ENCODE measurements around the gene STPG4.
"Not testable (repeated sequence)": the region's sequence is repeated elsewhere in the genome, so short reads cannot be mapped to it uniquely, and the experiment has no call there.

The STPG4 gene

GRCh38 chr2:47155091-47155876, at the start of gene STPG4:
STPG4 (minus strand) TSS chr2:47155308; CDS start chr2:47155251, 57 bp downstream.
- no peak for DNase-seq

GRCh38 chr2:47204691-47205090, 49.6 kb upstream of the STPG4 start:
- DNase-seq: no peak

- DNase-seq: no peak
Observed at GRCh38 chr2:47203995-47204394, 48.9 kb upstream of the STPG4 start.

GRCh38 chr2:47201224-47201623, 46.1 kb upstream of the STPG4 start:
- DNase-seq: no peak

DNA sequence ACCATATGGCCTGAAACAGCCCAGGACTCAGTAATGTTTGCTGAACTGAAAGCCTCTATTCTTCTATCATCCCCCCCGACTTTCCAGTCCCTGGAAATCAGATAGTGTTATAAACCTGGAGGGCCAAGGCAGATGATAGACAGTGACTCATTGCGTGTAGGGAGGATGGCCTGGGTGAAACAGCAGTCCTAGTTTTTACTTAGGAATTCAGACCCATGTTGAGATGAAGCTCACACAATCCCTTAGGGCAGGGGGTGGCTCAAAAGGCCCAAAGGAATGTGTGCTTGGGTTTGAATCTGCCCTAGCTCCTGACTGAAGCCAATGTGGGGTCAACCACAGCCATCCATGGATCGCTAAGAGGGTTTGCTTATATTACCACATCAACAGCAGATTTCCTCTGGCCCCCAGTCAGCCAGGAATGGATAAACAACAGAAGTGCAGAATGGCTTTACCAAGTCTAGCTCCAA, 43.9 kb upstream of the STPG4 start:
- DNase-seq: peak; percentile 99

GRCh38 chr2:47196499-47196898, 41.4 kb upstream of the STPG4 start:
- no peak for DNase-seq

GRCh38 chr2:47196046-47196445, 40.9 kb upstream of the STPG4 start:
- no peak for DNase-seq

- DNase-seq: peak; percentile 83
Observed at GRCh38 chr2:47195148-47195547, 40.0 kb upstream of the STPG4 start.

DNA sequence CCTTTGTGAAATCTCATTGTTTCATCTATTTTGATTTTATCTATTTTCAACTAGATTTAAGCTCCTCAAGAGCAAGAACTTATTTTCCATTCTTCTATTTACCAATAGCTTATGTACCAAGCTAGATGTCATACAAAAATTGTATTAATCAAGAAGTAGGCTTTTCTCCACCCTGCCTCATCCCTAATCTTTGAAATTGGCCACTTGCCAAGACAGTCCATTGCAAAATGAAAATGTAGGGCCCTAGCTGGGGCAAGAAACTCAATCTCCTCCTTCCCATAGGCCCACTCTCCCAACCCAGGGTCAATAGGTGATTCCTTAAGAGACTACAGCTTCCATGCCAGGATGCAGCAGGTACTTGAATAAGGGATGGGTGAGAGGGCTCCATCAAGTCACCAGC, 39.3 kb upstream of the STPG4 start:
- no peak for DNase-seq

DNA sequence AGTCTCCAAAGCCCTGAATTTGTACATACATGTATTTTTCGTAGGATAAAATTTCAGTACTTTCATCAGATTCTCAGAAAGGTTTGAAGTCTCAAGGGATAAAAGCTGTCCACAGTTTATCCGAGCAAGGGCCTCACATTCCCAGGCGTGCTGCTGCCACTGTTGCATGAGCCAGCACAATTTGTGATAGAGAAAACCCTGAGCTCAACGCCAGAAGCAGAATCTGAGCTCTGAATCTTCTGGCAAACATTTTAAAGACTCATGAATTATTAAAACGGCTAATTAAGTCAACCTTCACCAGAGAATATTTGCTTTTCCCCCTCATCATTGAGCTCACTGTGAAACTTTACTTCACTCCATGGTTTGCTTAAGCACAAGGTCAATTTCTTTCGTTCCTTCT, 38.5 kb upstream of the STPG4 start:
- no peak for DNase-seq

DNA sequence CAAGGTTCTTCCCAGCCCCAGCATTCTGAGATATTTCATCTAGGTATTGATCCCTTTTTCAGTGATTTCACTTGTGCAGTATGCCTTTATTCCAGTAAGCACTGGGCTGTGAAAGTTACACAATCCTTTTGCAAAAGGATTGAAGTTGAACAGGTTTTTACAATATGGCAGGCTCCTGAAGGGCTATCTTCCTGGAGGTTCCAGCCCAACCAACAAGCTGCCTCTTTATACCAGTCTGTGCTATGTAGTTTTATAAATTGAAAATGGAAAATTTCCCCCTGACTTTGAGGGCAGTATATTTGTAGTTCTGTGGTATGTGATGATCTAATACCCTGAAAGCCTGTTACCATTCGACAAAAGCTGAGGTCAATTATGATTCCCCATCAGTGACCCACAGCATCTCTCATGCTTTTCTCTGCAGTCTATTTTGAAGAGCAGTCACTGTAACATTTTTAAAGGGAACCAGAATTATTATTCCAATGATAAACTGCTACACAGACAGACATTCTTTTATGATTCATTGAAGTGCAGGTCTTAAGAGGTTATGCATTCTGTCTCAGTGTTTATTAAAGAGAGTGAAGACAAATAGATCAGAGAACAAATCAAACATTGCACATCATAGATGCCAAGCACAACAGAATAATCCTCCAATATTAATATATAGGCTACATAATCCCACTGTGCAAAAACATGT, 35.2 kb upstream of the STPG4 start:
- DNase-seq: no peak

- no peak for DNase-seq
Observed at GRCh38 chr2:47189635-47190034, 34.5 kb upstream of the STPG4 start.

- peak; percentile 42 for DNase-seq
Observed at GRCh38 chr2:47187069-47187468, 32.0 kb upstream of the STPG4 start.

GRCh38 chr2:47186351-47186750, 31.2 kb upstream of the STPG4 start:
- DNase-seq: peak; percentile 32

DNA sequence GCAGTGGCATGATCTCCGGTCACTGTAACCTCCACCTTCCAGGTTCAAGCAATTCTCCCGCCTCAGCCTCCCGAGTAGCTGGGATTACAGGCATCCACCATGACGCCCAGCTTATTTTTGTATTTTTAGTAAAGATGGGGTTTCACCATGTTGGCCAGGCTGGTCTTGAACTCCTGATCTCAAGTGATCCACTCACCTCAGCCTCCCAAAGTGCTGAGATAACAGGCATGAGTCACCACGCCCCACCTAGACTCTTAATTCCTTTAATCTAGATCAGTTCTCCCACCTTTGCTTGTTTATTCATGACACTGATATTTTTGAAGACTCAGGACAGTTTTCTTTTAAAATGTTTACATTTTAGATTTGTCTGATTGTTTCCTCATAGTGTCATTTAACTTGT, 30.0 kb upstream of the STPG4 start:
- not testable (repeated sequence) for DNase-seq

DNA sequence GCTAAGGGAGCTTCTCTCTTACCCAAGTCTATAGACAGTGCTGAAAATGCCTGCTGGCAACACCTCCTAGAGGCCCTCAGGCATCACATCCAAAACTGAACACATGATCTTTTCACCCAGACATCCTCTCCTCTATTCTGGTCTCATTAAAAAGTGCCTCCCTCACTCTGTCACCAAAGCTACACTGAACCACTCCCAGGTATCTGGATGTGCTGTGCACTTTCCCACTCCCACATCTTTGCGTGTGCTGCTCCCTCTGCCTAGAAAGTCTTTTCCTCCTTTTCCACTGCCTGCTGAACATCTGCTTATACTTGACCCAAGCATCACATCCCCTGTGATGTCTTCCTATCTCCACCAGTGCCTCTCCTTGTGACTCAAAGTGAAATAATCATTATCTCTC, 26.1 kb upstream of the STPG4 start:
- no peak for DNase-seq

DNA sequence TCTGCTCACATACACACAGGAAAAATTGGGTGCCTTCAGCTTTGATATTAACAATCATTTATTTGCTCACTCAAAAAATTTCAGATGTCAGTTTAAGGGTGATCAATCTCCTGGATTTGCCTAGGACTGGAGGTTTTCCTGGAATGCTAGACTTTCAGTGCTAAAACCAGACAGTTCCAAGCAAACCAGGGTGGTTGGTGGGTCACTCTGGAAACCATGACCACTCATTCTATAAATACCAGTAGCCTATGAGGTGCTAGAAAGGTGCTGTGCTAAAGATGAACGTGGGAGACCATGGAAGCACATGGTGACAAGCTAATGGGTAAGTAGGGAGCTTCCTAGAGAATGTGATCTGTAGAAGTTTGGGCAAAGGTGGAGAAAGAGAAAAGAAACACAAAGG, 25.4 kb upstream of the STPG4 start:
- no peak for DNase-seq

DNA sequence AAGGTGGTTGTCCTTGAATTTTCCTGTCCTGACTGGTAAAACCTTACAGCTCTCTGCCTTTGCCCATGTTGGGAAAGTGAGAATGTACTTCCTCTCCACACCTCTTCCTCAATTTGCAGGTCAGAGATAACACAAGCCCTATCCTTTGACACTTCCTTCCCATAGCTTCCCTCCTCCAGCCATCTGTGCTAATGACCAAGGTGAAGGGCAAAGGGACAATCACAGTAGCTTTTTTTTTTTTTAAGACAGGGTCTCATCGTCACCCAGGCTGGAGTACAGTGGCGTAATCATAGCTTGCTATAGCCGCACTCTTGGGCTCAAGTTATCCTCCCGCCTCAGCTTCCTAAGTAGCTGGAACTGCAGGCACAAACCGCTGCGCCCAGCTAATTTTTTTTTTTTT, 24.3 kb upstream of the STPG4 start:
- no peak for DNase-seq

- no peak for DNase-seq
Observed at GRCh38 chr2:47178341-47178740, 23.2 kb upstream of the STPG4 start.

GRCh38 chr2:47177043-47177565, 22.0 kb upstream of the STPG4 start:
- no peak for DNase-seq

GRCh38 chr2:47174733-47175361, 19.7 kb upstream of the STPG4 start:
- peak; percentile 63 for DNase-seq

DNA sequence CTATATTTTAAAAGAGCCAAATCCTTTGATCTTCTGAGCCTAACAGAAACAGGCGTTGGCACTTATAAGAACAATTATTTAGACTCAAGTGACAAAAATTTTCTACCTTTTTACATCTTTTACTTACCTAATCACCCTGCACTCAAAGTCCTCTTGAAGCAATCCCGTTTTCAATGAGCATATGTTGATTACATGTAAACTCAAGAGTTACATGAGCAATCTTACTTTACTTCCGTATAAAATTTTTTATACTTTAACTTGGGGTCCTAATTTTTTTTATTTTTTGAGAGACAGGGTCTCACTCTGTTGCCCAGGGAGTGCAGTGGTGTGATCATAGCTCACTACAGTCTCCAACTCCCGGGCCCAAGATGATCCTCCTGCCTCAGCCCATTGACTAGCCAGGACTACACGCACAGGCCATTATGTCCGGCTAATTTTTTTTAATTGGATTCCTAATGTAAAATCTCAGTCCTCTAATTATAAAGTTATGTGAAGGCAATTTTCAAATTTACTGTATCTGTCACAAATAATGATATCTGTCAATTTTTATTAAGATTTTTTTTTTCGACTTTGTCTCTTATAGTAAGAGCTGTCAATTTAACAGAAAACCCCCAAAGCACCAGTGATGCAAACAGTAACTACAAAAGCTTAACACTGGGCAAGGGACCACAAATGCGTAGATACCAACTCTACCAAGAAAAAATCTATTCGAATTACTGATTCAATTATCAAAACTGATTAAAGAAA, 19.1 kb upstream of the STPG4 start:
- DNase-seq: no peak
